K562 (cell line): ENCODE data around the gene BPTF. TPM values are rescaled to one million over a fixed set of nuclear protein-coding genes. Genes with fewer than 3 reads are reported as not detected.

Experiments used
- ATAC-seq: fragments of 200-7000 bp; cut with Tn5 transposase; 3 replicates; pipeline ENCODE4 v1.9.1; 2020; ENCODE audit warnings: moderate library complexity
- BruUV-seq: library from RNA; stranded (reverse); fragments of 400-500 nt; replicated peaks from 2 replicates; lab custom pipeline; 2021; lab: Mats Ljungman, UMichigan
- CTCF ChIA-PET: fragments of 300-600 bp; formaldehyde crosslinking; extraction: SDS; loops from one replicate; lab custom pipeline; 2021; ENCODE audit warnings: low intra/inter-chr PET ratio; lab: Yijun Ruan, JAX
- POLR2A ChIA-PET: fragments of 300-600, 350-650 bp; sonication (Branson Sonifier 250); formaldehyde crosslinking; extraction: SDS; loops from one replicate; lab custom pipeline; 2021; ENCODE audit warnings: antibody characterized with exemption, inconsistent platforms; lab: Yijun Ruan, JAX
- DNase-seq, 4 experiments: peaks; one replicate each; pipeline versions ENCODE4 v3.0.0 to v3.0.0-alpha.2; 2011 to 2018; ENCODE audit warnings: low spot score in 3 of 4, mixed read lengths in 3 of 4; ENCODE audit errors: extremely low read depth in 1 of 4
- FAIRE-seq: peaks from 2 replicates; lab custom pipeline; 2011; peaks lifted over from hg19 to GRCh38; lab: Jason Lieb, UNC
- H2AFZ ChIP-seq: 2 replicates; pipeline ENCODE4 v1.6.0; 2011; ENCODE audit warnings: low read depth, low read length, control low read depth, inconsistent platforms
- H3K27ac ChIP-seq: fragments of 200-600 bp; 3 replicates; pipeline ENCODE4 v1.8.0; 2011; ENCODE audit warnings: low read depth, mild to moderate bottlenecking, control low read depth, inconsistent platforms, low read length, moderate library complexity, mixed read lengths; ENCODE audit errors: extremely low read depth
- H3K27me3 ChIP-seq, 2 experiments: fragments of 300-600 bp in 1 of 2; 2 replicates in 1 of 2; 3 replicates in 1 of 2; pipeline versions ENCODE4 v1.6.0 to v1.8.0; 2011; ENCODE audit warnings: inconsistent platforms in 2 of 2, low read length in 2 of 2, mild to moderate bottlenecking in 1 of 2, mixed read lengths in 1 of 2, moderate library complexity in 1 of 2; ENCODE audit not compliant: control insufficient read depth in 2 of 2, insufficient read depth in 2 of 2
- H3K36me3 ChIP-seq: fragments of 300-600 bp; 3 replicates; pipeline ENCODE4 v1.8.0; 2011; ENCODE audit warnings: mild to moderate bottlenecking, low read length, inconsistent platforms; ENCODE audit not compliant: control insufficient read depth, insufficient read depth
- H3K4me1 ChIP-seq, 2 experiments: fragments of 200-600 bp in 1 of 2; replicated peaks in 1 of 2; 2 replicates in 1 of 2; 3 replicates in 1 of 2; pipeline versions ENCODE4 v1.5.1 to v1.8.0; 2011; ENCODE audit warnings: inconsistent platforms in 2 of 2, low read length in 2 of 2, mild to moderate bottlenecking in 1 of 2, mixed read lengths in 1 of 2, moderate library complexity in 1 of 2; ENCODE audit not compliant: control insufficient read depth in 2 of 2, insufficient read depth in 2 of 2
- H3K4me2 ChIP-seq: 2 replicates; pipeline ENCODE4 v1.6.1; 2011; ENCODE audit warnings: low read length, control low read depth, inconsistent platforms, mixed read lengths; ENCODE audit not compliant: insufficient read depth
- H3K4me3 ChIP-seq: fragments of 200-600 bp; sonication (generic), shearing (Covaris generic); 2 replicates; pipeline ENCODE4 v1.5.1; 2016; ENCODE audit warnings: control low read depth, inconsistent platforms
- H3K79me2 ChIP-seq: fragments of 200-600 bp; 3 replicates; pipeline ENCODE4 v1.8.0; 2011; ENCODE audit warnings: low read length, inconsistent platforms; ENCODE audit not compliant: control insufficient read depth, insufficient read depth
- H3K9ac ChIP-seq, 2 experiments: 2 replicates each; pipeline versions ENCODE4 v1.6.0 to v1.6.1; 2011; ENCODE audit warnings: low read depth in 2 of 2, low read length in 2 of 2, control low read depth in 1 of 2, inconsistent platforms in 1 of 2, mild to moderate bottlenecking in 1 of 2, mixed read lengths in 1 of 2; ENCODE audit not compliant: insufficient read depth in 1 of 2
- H3K9me1 ChIP-seq: one replicate; pipeline ENCODE4 v1.6.0; 2011; ENCODE audit warnings: inconsistent platforms, mild to moderate bottlenecking, low read length, moderate library complexity; ENCODE audit not compliant: control insufficient read depth, insufficient read depth
- H3K9me3 ChIP-seq: replicated peaks from 2 replicates; pipeline ENCODE4 v1.5.1; 2011; ENCODE audit warnings: low read depth, low read length, inconsistent platforms; ENCODE audit not compliant: control insufficient read depth, insufficient read depth
- H4K20me1 ChIP-seq: replicated peaks from 2 replicates; pipeline ENCODE4 v1.6.1; 2011; ENCODE audit warnings: low read length, inconsistent platforms, mixed read lengths; ENCODE audit not compliant: control insufficient read depth, insufficient read depth
- BRD9 ChIP-seq: fragments of 450-650 bp; IDR thresholded peaks from 2 replicates; pipeline ENCODE4 v1.6.1; 2018; ENCODE audit warnings: low read depth; ENCODE audit not compliant: partially characterized antibody
- KDM1A ChIP-seq, 2 experiments: fragments of 450-650 bp; IDR thresholded peaks; 2 replicates each; pipeline ENCODE4 v1.6.1; 2016; ENCODE audit warnings: mild to moderate bottlenecking in 2 of 2
- NELFE ChIP-seq: IDR thresholded peaks from 2 replicates; pipeline ENCODE4 v1.6.1; 2011; ENCODE audit warnings: mild to moderate bottlenecking; ENCODE audit not compliant: insufficient read depth, insufficient read length
- PTRF ChIP-seq: fragments of 450-650 bp; IDR thresholded peaks from 2 replicates; pipeline ENCODE4 v1.6.1; 2016; ENCODE audit warnings: mild to moderate bottlenecking, missing genetic modification characterization, missing compliant biosample characterization
- PURB ChIP-seq: sonication (generic); formaldehyde crosslinking; IDR thresholded peaks from 2 replicates; pipeline ENCODE4 v1.9.0; 2021; ENCODE audit warnings: low read depth, mild to moderate bottlenecking, missing genetic modification reagents
- SP2 ChIP-seq: IDR thresholded peaks from 2 replicates; pipeline ENCODE4 v1.6.1; 2011; ENCODE audit warnings: mild to moderate bottlenecking, low read depth, low read length, moderate library complexity; ENCODE audit not compliant: poor library complexity, severe bottlenecking; ENCODE audit errors: extremely low read depth
- ZNF696 ChIP-seq: fragments of 250-450 bp; sonication (Bioruptor Pico); conservative IDR thresholded peaks from 2 replicates; pipeline ENCODE4 v1.4.0; 2020; ENCODE audit warnings: mild to moderate bottlenecking, moderate library complexity
- WGBS: fragments of 100-300 bp; shearing (Covaris generic); methylation state at CpG from one replicate; pipeline ENCODE4 v1.1.6; 2016; ENCODE audit warnings: low coverage, mixed read lengths; ENCODE audit not compliant: insufficient coverage; ENCODE audit errors: missing lambda C conversion rate; 5-methylcytosine and 5-hydroxymethylcytosine counted together
- in situ Hi-C: fragments of 300-500 bp; cut with MboI; formaldehyde crosslinking; loops from 4 replicates; pipeline ENCODE4 v1.15.0; 2018; ENCODE audit warnings: inconsistent platforms, mixed read lengths
- intact Hi-C: fragments of 100-400 bp; cut with micrococcal nuclease; formaldehyde crosslinking; loops from 2 replicates; pipeline ENCODE4 v1.14.2; 2022
- polyA plus RNA-seq, 8 experiments: library from polyadenylated mRNA; depleted of rRNA in 4 of 8; stranded (reverse) in 5 of 8; unstranded in 3 of 8; fragments of >200 nt; fragmentation: Nextera tagmentation in 2 of 8; fragmentation: Illumina TruSeq in 1 of 8; extraction: Ambion mirVana in 2 of 8; extraction: Trizol in 1 of 8; gene quantifications; 2 replicates each; pipeline versions ENCODE4 v1.2.1 to v1.2.3, GENCODE V29; 2011 to 2014; ENCODE audit warnings: inconsistent platforms in 1 of 8, missing spikeins in 1 of 8
- total RNA-seq, 7 experiments: library from RNA; depleted of rRNA in 6 of 7; stranded (reverse); fragments of >200 nt in 6 of 7; fragmentation: Illumina TruSeq in 2 of 7; extraction: Trizol in 2 of 7; gene quantifications; 2 replicates each; pipeline versions ENCODE4 v1.2.1 to v1.2.3, GENCODE V29; 2011 to 2021; ENCODE audit warnings: low replicate concordance in 1 of 7
- TF ChIP-seq, protein P1 (sequence below): sonication (generic); formaldehyde crosslinking; IDR thresholded peaks from 2 replicates; pipeline ENCODE4 v1.9.0; 2022; ENCODE audit warnings: mild to moderate bottlenecking, missing genetic modification reagents

The BPTF gene
- total and polyA plus RNA-seq, 9 of the 15 experiments (the other 6 are each of a cell fraction or from before 2014, with no cell fraction given) = 12.5 to 52.1 (median 26.9) TPM

DNA sequence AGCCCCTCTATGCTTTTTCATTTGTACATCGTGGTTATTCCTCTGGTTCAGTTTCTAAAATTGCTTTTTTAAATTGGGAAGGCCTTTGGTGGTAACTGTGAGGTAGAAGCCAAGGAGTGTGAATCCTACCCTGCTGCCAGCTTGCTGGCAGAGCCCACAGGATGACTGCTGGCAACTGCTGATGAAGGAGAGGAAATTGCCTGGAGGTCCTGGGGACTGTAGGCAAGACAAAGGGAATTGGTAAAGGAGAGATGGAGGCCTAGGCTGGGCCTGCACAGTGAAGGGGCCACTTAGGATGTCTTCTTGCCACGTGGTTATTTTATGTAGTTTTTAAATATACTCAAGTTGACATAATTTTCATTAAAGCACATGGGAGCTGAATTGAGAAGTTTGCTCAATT lies 155.2 kb downstream of the BPTF start:
- Histone ChIP-seq H3K4me1 (no peaks in the 10 kb centered on the region), H2AFZ (no peak overlapping the region), H3K27me3 (no peaks in the 10 kb centered on the region), H3K4me3 (no peak overlapping the region), H3K27ac (no peak overlapping the region), H3K9me3 (no peaks in the 10 kb centered on the region), H3K4me2 (no peak overlapping the region), H4K20me1 (no peaks in the 10 kb centered on the region), H3K36me3 (peaks cover 4% of the 10 kb centered on the region; the same call in 1 of the 3 replicates), H3K9ac (no peak overlapping the region), H3K9me1 (no peaks in the 10 kb centered on the region), H3K79me2 (no peaks in the 10 kb centered on the region)
- DNase-seq = no peak
- ChIA-PET CTCF (no interaction called here), POLR2A (interaction anchor here (2.1 kb wide), 1 partner anchor 12 kb away, joined by 4 read pairs; no protein-coding TSS in a partner anchor)
- in situ Hi-C loops (no loop called here), intact Hi-C loops (no loop called here)
- FAIRE-seq = no peak
- no TSS peak for BruUV-seq
- WGBS = 69% methylated on average over 2 of the region's 2 CpGs
- TF ChIP-seq KDM1A (IDR thresholded peaks at IDR 0.05) = no peak
- no peak for TF ChIP-seq PURB (CRISPR knock-in tag)
- no peak for TF ChIP-seq BRD9
- TF ChIP-seq PTRF (tag) = no peak
- no peak for TF ChIP-seq SP2
- no peak for TF ChIP-seq NELFE
- no peak for TF ChIP-seq ZNF696 (CRISPR knock-in tag)
- TF ChIP-seq, protein P1, sequence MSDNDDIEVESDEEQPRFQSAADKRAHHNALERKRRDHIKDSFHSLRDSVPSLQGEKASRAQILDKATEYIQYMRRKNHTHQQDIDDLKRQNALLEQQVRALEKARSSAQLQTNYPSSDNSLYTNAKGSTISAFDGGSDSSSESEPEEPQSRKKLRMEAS (CRISPR knock-in tag) = no peak
- no peak for ATAC-seq
